ENCODE data around the gene MUS81. TPM values are rescaled to one million over a fixed set of nuclear protein-coding genes. Genes with fewer than 3 reads are reported as not detected.

Gene MUS81
- total and polyA plus RNA-seq, 2 of the 13 experiments (the other 11 are each of a cell fraction or from before 2014, with no cell fraction given) = 25.6 to 30.2 TPM

DNA sequence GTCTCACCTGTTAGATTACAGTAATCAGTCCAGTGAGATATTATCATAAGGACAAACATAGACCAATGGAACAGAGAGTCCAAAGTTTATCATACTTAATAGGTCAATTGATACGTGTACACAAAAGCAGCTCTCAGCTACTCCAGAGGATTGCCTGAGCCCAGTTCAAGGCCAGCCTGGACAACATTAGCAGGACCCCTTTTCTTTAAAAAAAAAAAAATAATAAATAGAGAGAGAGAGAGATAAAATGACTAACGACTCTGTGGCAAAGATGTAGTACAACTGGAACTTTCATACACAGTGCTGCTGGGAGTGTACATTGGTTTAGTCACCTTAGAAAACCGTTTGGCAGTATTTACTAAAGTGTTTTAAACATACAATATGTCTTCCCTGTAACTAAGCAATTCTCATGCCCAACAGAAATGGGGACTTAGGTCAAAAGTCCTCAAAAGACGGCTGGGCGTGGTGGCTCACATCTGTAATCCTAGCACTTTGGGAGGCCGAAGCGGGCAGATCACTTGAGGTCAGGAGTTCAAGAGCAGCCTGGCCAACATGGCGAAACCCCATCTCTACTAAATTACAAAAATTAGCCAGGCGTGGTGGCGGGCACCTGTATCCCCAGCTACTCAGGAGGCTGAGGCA, 15.9 kb upstream of the MUS81 start:
- H4K20me1 ChIP-seq (ENCODE audit: insufficient read depth, low read length) = no peaks in the 10 kb centered on the region
- no peak for FAIRE-seq
- peak overlapping the region; percentile 52 for H3K4me2 ChIP-seq (ENCODE audit: low read depth, low read length)
- no peaks in the 10 kb centered on the region for H3K9me3 ChIP-seq (ENCODE audit: low read length)
- peak overlapping the region in 1 of 3 experiments; percentile 41; a peak in 2 of 6 replicates for H3K4me3 ChIP-seq (replicated peaks in 1 of 3; ENCODE audit: insufficient read depth in 1 of 3, low read depth in 2 of 3, low read length in 3 of 3)
- intact Hi-C loops (cut with micrococcal nuclease; ENCODE audit: unreplicated experiment) (no loop called here), in situ Hi-C loops (cut with HindIII; ENCODE audit: extremely low pct_ligation_motif_present, low pct_unique_long_range_greater_than_20kb) (no loop called here)
- H3K36me3 ChIP-seq (replicated peaks in 1 of 2; ENCODE audit: control insufficient read depth in 1 of 2, insufficient read depth in 2 of 2, low read length in 2 of 2) = no peaks in the 10 kb centered on the region
- peak; percentile 68 for ATAC-seq
- ChIA-PET CTCF (ENCODE audit: low intra/inter-chr PET ratio, low total read pairs) (no interaction called here), POLR2A (interaction anchor here (0.7 to 1.9 kb wide), 5 partner anchors 15 to 181 kb away, joined by 3 to 4 read pairs (median 4); partner anchors contain the start of genes CCDC85B, MUS81 and RELA)
- 8% methylated on average over 10 of the region's 10 CpGs for WGBS (ENCODE audit: low lambda C conversion rate)
- H3K79me2 ChIP-seq (ENCODE audit: insufficient read depth, low read length) = no peaks in the 10 kb centered on the region
- H3K4me1 ChIP-seq (ENCODE audit: insufficient read depth, low read length) = peaks cover 44% of the 10 kb centered on the region
- BruUV-seq (replicated peaks) = no TSS peak
- no peak overlapping the region for H2AFZ ChIP-seq (ENCODE audit: low read length)
- H3K9ac ChIP-seq (ENCODE audit: insufficient read depth, low read depth, low read length) = 0 out of 2 replicates have a peak overlapping the region, but pooled peaks have one; percentile 7
- H3K27me3 ChIP-seq (ENCODE audit: control insufficient read depth in 1 of 2, insufficient read depth in 2 of 2, low read length in 2 of 2) = no peaks in the 10 kb centered on the region
- peak; percentile 80 for DNase-seq (ENCODE audit: low spot score)
- H3K27ac ChIP-seq (ENCODE audit: extremely low read length, insufficient read depth, low read length) = peak overlapping the region; percentile 67
- TF ChIP-seq KAT2B (IDR thresholded peaks at IDR 0.05; ENCODE audit: borderline replicate concordance, low read depth, low read length) (no peak), RBM39 (IDR thresholded peaks at IDR 0.05; ENCODE audit: low read depth, low read length, poor library complexity, severe bottlenecking) (no peak), ZNF777 (CRISPR knock-in tag; IDR thresholded peaks at IDR 0.05) (no peak), IKZF1 (IDR thresholded peaks at IDR 0.05) (no peak), STAT5B (CRISPR knock-in tag; IDR thresholded peaks at IDR 0.05) (no peak), ZNF567 (CRISPR knock-in tag; IDR thresholded peaks at IDR 0.05; ENCODE audit: borderline replicate concordance) (no peak), SUZ12 (IDR thresholded peaks at IDR 0.05; ENCODE audit: low read depth, low read length) (no peak), ZNF101 (CRISPR knock-in tag; IDR thresholded peaks at IDR 0.05; ENCODE audit: borderline replicate concordance, low read depth) (no peak), HOXA5 (CRISPR knock-in tag; IDR thresholded peaks at IDR 0.05) (no peak), ATF7-NPFF (CRISPR knock-in tag; IDR thresholded peaks at IDR 0.05; ENCODE audit: low read depth) (no peak), ZSCAN12 (CRISPR knock-in tag; IDR thresholded peaks at IDR 0.05) (no peak), TBP (CRISPR knock-in tag; IDR thresholded peaks at IDR 0.05) (no peak), TRIM24 (CRISPR knock-in tag; IDR thresholded peaks at IDR 0.05) (no peak), MEF2D (CRISPR knock-in tag; IDR thresholded peaks at IDR 0.05) (no peak), ZFP36 (IDR thresholded peaks at IDR 0.05; ENCODE audit: borderline replicate concordance, low read depth, low read length, partially characterized antibody) (no peak), DMAP1 (CRISPR knock-in tag; IDR thresholded peaks at IDR 0.05) (no peak), ZNF441 (CRISPR knock-in tag; IDR thresholded peaks at IDR 0.05; ENCODE audit: borderline replicate concordance) (no peak), ZNF235 (CRISPR knock-in tag; IDR thresholded peaks at IDR 0.05; ENCODE audit: borderline replicate concordance) (no peak), NR3C1 (CRISPR knock-in tag; IDR thresholded peaks at IDR 0.05) (no peak)
- TF ChIP-seq, protein P1, sequence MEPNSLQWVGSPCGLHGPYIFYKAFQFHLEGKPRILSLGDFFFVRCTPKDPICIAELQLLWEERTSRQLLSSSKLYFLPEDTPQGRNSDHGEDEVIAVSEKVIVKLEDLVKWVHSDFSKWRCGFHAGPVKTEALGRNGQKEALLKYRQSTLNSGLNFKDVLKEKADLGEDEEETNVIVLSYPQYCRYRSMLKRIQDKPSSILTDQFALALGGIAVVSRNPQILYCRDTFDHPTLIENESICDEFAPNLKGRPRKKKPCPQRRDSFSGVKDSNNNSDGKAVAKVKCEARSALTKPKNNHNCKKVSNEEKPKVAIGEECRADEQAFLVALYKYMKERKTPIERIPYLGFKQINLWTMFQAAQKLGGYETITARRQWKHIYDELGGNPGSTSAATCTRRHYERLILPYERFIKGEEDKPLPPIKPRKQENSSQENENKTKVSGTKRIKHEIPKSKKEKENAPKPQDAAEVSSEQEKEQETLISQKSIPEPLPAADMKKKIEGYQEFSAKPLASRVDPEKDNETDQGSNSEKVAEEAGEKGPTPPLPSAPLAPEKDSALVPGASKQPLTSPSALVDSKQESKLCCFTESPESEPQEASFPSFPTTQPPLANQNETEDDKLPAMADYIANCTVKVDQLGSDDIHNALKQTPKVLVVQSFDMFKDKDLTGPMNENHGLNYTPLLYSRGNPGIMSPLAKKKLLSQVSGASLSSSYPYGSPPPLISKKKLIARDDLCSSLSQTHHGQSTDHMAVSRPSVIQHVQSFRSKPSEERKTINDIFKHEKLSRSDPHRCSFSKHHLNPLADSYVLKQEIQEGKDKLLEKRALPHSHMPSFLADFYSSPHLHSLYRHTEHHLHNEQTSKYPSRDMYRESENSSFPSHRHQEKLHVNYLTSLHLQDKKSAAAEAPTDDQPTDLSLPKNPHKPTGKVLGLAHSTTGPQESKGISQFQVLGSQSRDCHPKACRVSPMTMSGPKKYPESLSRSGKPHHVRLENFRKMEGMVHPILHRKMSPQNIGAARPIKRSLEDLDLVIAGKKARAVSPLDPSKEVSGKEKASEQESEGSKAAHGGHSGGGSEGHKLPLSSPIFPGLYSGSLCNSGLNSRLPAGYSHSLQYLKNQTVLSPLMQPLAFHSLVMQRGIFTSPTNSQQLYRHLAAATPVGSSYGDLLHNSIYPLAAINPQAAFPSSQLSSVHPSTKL (CRISPR knock-in tag; IDR thresholded peaks at IDR 0.05) = peak; percentile 46; the same call in 1 of the 2 replicates
- TF ChIP-seq, protein P2, sequence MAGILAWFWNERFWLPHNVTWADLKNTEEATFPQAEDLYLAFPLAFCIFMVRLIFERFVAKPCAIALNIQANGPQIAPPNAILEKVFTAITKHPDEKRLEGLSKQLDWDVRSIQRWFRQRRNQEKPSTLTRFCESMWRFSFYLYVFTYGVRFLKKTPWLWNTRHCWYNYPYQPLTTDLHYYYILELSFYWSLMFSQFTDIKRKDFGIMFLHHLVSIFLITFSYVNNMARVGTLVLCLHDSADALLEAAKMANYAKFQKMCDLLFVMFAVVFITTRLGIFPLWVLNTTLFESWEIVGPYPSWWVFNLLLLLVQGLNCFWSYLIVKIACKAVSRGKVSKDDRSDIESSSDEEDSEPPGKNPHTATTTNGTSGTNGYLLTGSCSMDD (CRISPR knock-in tag; IDR thresholded peaks at IDR 0.05) = no peak

All from HepG2 (cell line).